LHCN-M2 (cell line): ENCODE measurements around the gene CCT8. TPM values are rescaled to one million over a fixed set of nuclear protein-coding genes. Genes with fewer than 3 reads are reported as not detected.

Experiments used
- DNase-seq: peaks from one replicate; pipeline ENCODE4 v3.0.0-alpha.2; 2012; ENCODE audit warnings: low read depth
- polyA plus RNA-seq: library from polyadenylated mRNA; unstranded; fragments of >200 nt; gene quantifications from one replicate; pipeline ENCODE4 v1.2.1, GENCODE V29; 2012; ENCODE audit warnings: missing spikeins
- total RNA-seq: library from RNA; depleted of rRNA; stranded (reverse); fragments of >200 nt; gene quantifications from 2 replicates; pipeline ENCODE4 v1.2.3, GENCODE V29; 2014; rRNA removed

Gene CCT8, protein sequence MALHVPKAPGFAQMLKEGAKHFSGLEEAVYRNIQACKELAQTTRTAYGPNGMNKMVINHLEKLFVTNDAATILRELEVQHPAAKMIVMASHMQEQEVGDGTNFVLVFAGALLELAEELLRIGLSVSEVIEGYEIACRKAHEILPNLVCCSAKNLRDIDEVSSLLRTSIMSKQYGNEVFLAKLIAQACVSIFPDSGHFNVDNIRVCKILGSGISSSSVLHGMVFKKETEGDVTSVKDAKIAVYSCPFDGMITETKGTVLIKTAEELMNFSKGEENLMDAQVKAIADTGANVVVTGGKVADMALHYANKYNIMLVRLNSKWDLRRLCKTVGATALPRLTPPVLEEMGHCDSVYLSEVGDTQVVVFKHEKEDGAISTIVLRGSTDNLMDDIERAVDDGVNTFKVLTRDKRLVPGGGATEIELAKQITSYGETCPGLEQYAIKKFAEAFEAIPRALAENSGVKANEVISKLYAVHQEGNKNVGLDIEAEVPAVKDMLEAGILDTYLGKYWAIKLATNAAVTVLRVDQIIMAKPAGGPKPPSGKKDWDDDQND
- total RNA-seq, result 246 and 253 TPM in 2 replicates
- 136 TPM for polyA plus RNA-seq

- DNase-seq, result peak; percentile 100
These were observed at the start of gene CCT8 for GRCh38 chr21:29073222-29074006. Gene CCT8, minus strand, starts transcription at chr21:29073648. Its CDS starts 58 bp downstream, at chr21:29073590.

DNA sequence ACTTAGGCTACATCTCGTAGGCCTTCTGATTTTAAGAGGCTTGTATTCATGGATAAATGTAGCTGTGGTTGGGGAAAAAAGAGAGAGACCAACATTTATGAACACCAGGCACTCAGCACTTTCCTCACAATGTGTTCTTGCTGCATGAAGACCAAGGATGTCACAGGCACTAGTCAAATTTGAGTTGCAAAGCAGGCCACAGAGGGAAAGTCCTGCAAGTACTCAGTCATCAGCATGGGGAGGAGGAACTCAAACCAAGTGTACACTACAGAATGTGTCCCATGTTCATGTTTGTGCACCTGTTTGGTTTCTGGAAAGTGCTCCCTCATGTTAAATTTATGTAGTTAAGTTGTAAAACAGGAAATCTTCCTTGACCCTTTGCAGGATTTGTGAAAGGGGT, 48.3 kb upstream of the CCT8 start:
- DNase-seq, result no peak

GRCh38 chr21:29117372-29117955, 44.0 kb upstream of the CCT8 start:
- DNase-seq, result peak; percentile 52

DNA sequence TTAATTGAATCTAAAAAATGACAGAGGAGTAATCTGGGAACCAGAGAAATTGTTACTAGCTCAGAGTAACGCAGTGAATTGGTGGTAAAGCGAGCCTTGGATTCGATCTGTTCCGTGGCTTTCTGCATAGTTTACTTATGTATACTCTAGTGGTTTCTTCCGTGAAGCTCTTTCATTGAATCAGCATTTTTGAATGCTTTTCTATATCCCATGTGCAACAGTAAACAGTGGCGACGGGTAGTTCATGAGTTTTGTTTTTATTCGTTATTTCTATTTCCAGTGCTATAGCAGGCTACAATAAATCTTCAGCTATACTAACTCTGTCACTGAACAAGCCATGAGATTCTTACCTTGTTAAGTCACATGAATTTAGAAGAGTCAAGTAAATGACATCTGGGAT, 42.5 kb upstream of the CCT8 start:
- DNase-seq, result no peak

GRCh38 chr21:29114765-29115500, 41.5 kb upstream of the CCT8 start:
- DNase-seq, result peak; percentile 74

GRCh38 chr21:29105218-29105617, 31.8 kb upstream of the CCT8 start:
- DNase-seq, result no peak

DNA sequence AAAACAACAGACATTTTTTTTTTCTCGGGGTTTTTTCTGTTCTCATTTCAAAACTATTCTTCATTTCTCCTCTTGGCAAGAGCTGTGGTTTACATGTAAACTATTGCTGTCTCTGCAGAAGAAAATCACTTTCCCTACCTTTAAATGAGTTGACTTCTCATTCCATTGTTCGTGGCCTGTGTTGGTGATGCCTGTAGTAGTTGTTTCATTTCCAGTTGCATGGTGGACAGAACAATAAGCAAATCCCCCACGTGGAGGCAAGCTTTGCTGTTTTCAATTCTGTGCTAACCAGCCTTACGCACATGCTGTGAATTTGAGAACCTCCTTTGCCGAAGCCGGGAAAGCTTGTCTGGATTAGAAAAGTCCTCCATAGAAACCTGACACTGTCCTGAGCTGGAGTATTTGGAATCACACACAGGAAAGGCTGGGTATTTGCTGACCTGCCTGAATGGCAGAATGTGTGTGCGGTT, 30.8 kb upstream of the CCT8 start:
- DNase-seq, result peak; percentile 31

DNA sequence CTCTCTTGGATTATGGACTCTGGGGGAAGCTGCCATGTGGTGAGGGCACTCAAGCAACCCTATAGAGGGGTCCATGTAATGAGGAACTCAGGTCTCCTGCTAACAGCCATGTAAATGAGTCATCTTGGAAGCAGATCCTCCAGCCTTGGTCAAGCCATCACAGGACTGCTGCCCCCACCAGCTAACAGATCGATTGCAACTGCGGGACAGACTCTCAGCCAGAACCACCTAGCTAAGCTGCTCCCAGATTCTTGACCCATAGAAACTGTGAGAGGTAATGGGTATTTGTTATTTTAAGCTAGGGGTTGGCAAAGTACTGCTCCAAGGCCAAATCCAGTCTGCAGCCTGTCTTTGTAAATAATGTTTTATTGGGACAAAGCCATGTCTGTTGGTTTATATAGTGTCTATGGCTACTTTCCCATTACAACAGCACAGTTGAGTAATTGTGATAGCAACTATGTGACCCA, 29.4 kb upstream of the CCT8 start:
- DNase-seq, result no peak

GRCh38 chr21:29098156-29098555, 24.7 kb upstream of the CCT8 start:
- no peak for DNase-seq

GRCh38 chr21:29096218-29097015, 23.0 kb upstream of the CCT8 start:
- DNase-seq, result no peak

- peak; percentile 76 for DNase-seq
These were observed 18.9 kb upstream of the CCT8 start for GRCh38 chr21:29092102-29092959.

DNA sequence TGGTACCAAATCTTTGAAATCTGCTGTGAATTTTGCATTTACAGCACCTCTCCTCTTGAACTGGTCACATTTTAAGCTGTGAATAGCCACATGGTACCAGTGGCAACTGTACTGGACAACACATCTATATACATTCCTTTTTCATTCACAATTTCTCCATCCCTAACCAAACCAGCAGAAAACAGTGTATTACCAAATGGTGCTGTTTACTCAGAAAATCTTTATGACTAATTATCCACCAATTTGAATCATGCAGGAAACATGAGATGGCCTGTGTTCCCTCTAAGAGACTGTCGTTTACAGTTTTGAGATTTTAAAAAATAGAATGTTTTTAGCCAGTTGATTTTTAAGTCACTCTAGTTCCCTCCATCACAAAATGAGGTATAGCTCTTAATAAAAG, 17.6 kb upstream of the CCT8 start:
- peak; percentile 91 for DNase-seq

GRCh38 chr21:29085106-29085752, 11.8 kb upstream of the CCT8 start:
- DNase-seq, result no peak

DNA sequence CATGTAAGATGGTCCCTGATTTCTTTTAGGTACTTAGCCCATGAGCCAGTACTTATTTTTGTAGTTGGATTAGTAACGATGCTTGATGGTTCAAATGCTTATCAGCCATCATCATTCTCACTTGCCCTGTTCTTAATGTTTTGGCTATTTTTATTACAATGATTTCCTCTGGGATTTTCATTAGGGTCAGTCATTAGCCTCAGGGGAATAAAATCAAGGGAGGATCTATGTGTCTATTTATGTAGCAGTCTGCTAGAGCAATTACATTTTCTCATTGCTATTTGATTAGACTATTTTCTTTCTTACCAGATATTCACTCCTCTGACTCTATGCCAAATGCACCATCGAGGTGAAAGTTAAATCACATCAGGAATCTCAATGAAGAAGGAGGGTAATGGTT, 10.9 kb upstream of the CCT8 start:
- DNase-seq, result no peak

- no peak for DNase-seq
These were observed 9.9 kb upstream of the CCT8 start for GRCh38 chr21:29083306-29083705.

DNA sequence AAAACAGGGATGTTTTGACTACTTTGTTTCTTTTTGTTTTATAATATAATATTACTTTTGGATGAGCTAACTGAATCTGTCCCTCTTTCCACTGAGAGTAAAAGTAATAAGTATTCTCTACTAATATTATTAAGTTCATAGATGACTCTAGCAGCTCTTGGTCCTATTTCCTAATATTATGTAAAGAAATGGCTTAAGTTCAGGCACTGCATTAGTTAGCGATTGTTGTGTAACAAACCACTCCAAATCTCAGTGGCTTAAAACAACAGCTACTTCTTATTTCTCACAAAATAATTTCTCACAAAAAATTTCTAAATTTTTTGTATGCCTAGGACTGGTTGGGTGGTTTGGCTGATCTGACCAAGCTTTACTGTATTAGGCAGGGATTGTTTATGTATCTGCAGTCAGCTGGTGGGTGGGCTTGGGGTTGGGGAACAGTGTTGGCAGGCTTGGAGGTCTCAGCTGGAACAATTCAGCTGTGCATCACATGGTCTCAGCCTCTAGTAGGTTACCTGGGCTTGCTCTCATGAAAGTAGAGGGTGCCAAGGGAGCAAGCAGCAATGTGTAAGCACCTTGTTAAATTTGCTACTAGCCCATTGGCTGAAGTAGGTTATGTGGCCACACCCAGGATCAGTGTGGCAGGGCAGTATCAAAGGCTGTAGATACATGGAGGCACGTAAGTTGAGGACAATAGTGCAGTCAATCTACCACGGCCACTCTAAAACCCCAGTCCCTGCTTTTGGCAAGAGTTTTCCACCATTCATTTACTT, 8.8 kb upstream of the CCT8 start:
- DNase-seq, result no peak

GRCh38 chr21:29080454-29080941, 7.0 kb upstream of the CCT8 start:
- no peak for DNase-seq
